Osteoblast (primary cell): ENCODE data around the gene ASIC4. TPM values are rescaled to one million over a fixed set of nuclear protein-coding genes. Genes with fewer than 3 reads are reported as not detected.
A peak's percentile ranks its signal among the peaks of the same experiment; 100 is the strongest.

Experiments
- DNase-seq: peaks from one replicate; pipeline ENCODE4 v3.0.0; 2011; ENCODE audit warnings: low spot score, mixed read lengths; ENCODE audit not compliant: insufficient read length; ENCODE audit errors: missing footprints
- H2AFZ ChIP-seq: 2 replicates; pipeline ENCODE4 v1.6.0; 2011; ENCODE audit warnings: mild to moderate bottlenecking, low read length
- H3K27ac ChIP-seq: 2 replicates; pipeline ENCODE4 v1.5.1; 2011; ENCODE audit warnings: mild to moderate bottlenecking, low read depth, low read length, moderate library complexity
- H3K27me3 ChIP-seq: 2 replicates; pipeline ENCODE4 v1.6.0; 2012; ENCODE audit warnings: mild to moderate bottlenecking, control low read depth, inconsistent platforms, low read length, moderate library complexity; ENCODE audit not compliant: insufficient read depth
- H3K36me3 ChIP-seq: 2 replicates; pipeline ENCODE4 v1.5.1; 2011; ENCODE audit warnings: mild to moderate bottlenecking, low read length, control low read depth, moderate library complexity; ENCODE audit not compliant: insufficient read depth
- H3K4me1 ChIP-seq: 2 replicates; pipeline ENCODE4 v1.5.1; 2011; ENCODE audit warnings: mild to moderate bottlenecking, low read length, control low read depth, moderate library complexity; ENCODE audit not compliant: insufficient read depth
- H3K4me2 ChIP-seq: 2 replicates; pipeline ENCODE4 v1.6.0; 2011; ENCODE audit warnings: mild to moderate bottlenecking, low read length; ENCODE audit not compliant: insufficient read depth
- H3K4me3 ChIP-seq: fragments of 200-600 bp; sonication (generic); 3 replicates; pipeline ENCODE4 v1.5.1; 2012; ENCODE audit warnings: mild to moderate bottlenecking, low read length, inconsistent platforms; ENCODE audit not compliant: insufficient read depth
- H3K79me2 ChIP-seq: 2 replicates; pipeline ENCODE4 v1.6.0; 2012; ENCODE audit warnings: mild to moderate bottlenecking, low read length, control low read depth, inconsistent platforms; ENCODE audit not compliant: insufficient read depth
- H3K9me3 ChIP-seq: 2 replicates; pipeline ENCODE4 v1.5.1; 2011; ENCODE audit warnings: low read depth, low read length, control low read depth
- H4K20me1 ChIP-seq: 2 replicates; pipeline ENCODE4 v1.6.0; 2012; ENCODE audit warnings: mild to moderate bottlenecking, low read length, control low read depth; ENCODE audit not compliant: insufficient read depth
- CTCF ChIP-seq: IDR thresholded peaks from 2 replicates; pipeline ENCODE4 v1.5.1; 2011; ENCODE audit warnings: mild to moderate bottlenecking, low read depth, low read length, moderate library complexity; ENCODE audit errors: extremely low read depth
- total RNA-seq: library from RNA; depleted of rRNA; stranded (reverse); fragments of >200 nt; gene quantifications from 2 replicates; pipeline ENCODE4 v1.2.3, GENCODE V29; 2012

ASIC4 gene
- total RNA-seq, 1 donor: not detected

- no peak overlapping the region for H3K27ac ChIP-seq
- no peak overlapping the region for H3K4me2 ChIP-seq
Observed at GRCh38 chr2:219555956-219556355, 41.7 kb downstream of the ASIC4 start.

GRCh38 chr2:219556413-219556812, 42.1 kb downstream of the ASIC4 start:
- Histone ChIP-seq H4K20me1 (peaks cover 2% of the 10 kb centered on the region), H3K4me1 (peaks cover 13% of the 10 kb centered on the region), H3K79me2 (no peaks in the 10 kb centered on the region), H3K4me3 (no peak overlapping the region), H3K27me3 (peaks cover 2% of the 10 kb centered on the region), H3K27ac (no peak overlapping the region), H3K36me3 (no peaks in the 10 kb centered on the region), H3K4me2 (no peak overlapping the region), H3K9me3 (no peaks in the 10 kb centered on the region), H2AFZ (no peak overlapping the region)
- no peak for TF ChIP-seq CTCF
- no peak for DNase-seq

More at GRCh38 chr2:219555956-219556355, 41.7 kb downstream of the ASIC4 start:
- H3K9me3 ChIP-seq: no peaks in the 10 kb centered on the region
- no peaks in the 10 kb centered on the region for H3K36me3 ChIP-seq
- no peaks in the 10 kb centered on the region for H3K79me2 ChIP-seq
- DNase-seq: no peak
- no peak for TF ChIP-seq CTCF
- H3K4me3 ChIP-seq: no peak overlapping the region
- peaks cover 13% of the 10 kb centered on the region for H3K4me1 ChIP-seq
- peaks cover 2% of the 10 kb centered on the region for H3K27me3 ChIP-seq
- H4K20me1 ChIP-seq: peaks cover 2% of the 10 kb centered on the region
- H2AFZ ChIP-seq: no peak overlapping the region

GRCh38 chr2:219557320-219557719, 43.0 kb downstream of the ASIC4 start:
- Histone ChIP-seq H3K36me3 (no peaks in the 10 kb centered on the region), H2AFZ (no peak overlapping the region), H3K27ac (no peak overlapping the region), H3K4me3 (no peak overlapping the region), H3K27me3 (peaks cover 2% of the 10 kb centered on the region), H3K79me2 (no peaks in the 10 kb centered on the region), H3K9me3 (no peaks in the 10 kb centered on the region), H3K4me2 (no peak overlapping the region), H3K4me1 (peaks cover 5% of the 10 kb centered on the region), H4K20me1 (peaks cover 2% of the 10 kb centered on the region)
- peak; percentile 68 for DNase-seq
- TF ChIP-seq CTCF: no peak

- H3K9me3 ChIP-seq: no peaks in the 10 kb centered on the region
- H3K4me1 ChIP-seq: peaks cover under 1% of the 10 kb centered on the region
- no peak overlapping the region for H3K27ac ChIP-seq
- H4K20me1 ChIP-seq: peaks cover 2% of the 10 kb centered on the region
- no peak for TF ChIP-seq CTCF
- no peaks in the 10 kb centered on the region for H3K36me3 ChIP-seq
- no peak overlapping the region for H3K4me2 ChIP-seq
- no peak overlapping the region for H2AFZ ChIP-seq
- H3K79me2 ChIP-seq: no peaks in the 10 kb centered on the region
- H3K27me3 ChIP-seq: peaks cover 2% of the 10 kb centered on the region
- DNase-seq: peak; percentile 73
- H3K4me3 ChIP-seq: no peak overlapping the region
Observed at GRCh38 chr2:219557791-219558785, 43.8 kb downstream of the ASIC4 start.
